Endodermal cell (in vitro differentiated cells): ENCODE data around the gene RASSF9. TPM values are rescaled to one million over a fixed set of nuclear protein-coding genes. Genes with fewer than 3 reads are reported as not detected.

Experiments
- DNase-seq: peaks from one replicate; pipeline ENCODE4 v3.0.0-alpha.2; 2017
- H3K27ac ChIP-seq: 2 replicates; pipeline ENCODE4 v1.5.1; 2013; ENCODE audit warnings: mild to moderate bottlenecking, low read depth, low read length, moderate library complexity
- H3K27me3 ChIP-seq: 2 replicates; pipeline ENCODE4 v1.6.1; 2013; ENCODE audit warnings: mild to moderate bottlenecking, low read length, moderate library complexity; ENCODE audit not compliant: insufficient read depth, control insufficient read depth, poor library complexity, severe bottlenecking
- H3K36me3 ChIP-seq: 2 replicates; pipeline ENCODE4 v1.7.0; 2013; ENCODE audit warnings: mild to moderate bottlenecking, low read length, moderate library complexity; ENCODE audit not compliant: control insufficient read depth, insufficient read depth
- H3K4me1 ChIP-seq: one replicate; pipeline ENCODE4 v1.7.0; 2013; ENCODE audit warnings: low read length; ENCODE audit not compliant: control insufficient read depth, insufficient read depth
- H3K4me3 ChIP-seq: 2 replicates; pipeline ENCODE4 v1.5.1; 2013; ENCODE audit warnings: mild to moderate bottlenecking, low read length, moderate library complexity
- H3K9ac ChIP-seq: 2 replicates; pipeline ENCODE4 v1.6.1; 2013; ENCODE audit warnings: mild to moderate bottlenecking, low read length, moderate library complexity; ENCODE audit not compliant: poor library complexity, severe bottlenecking; ENCODE audit errors: extremely low read depth
- H3K9me3 ChIP-seq: 2 replicates; pipeline ENCODE4 v1.6.1; 2013; ENCODE audit warnings: mild to moderate bottlenecking, low read length, moderate library complexity; ENCODE audit not compliant: control insufficient read depth
- H3K27ac Mint-ChIP-seq: 2 replicates; pipeline ENCODE4 v1.8.0; 2020; ENCODE audit warnings: mixed read lengths
- H3K27me3 Mint-ChIP-seq: 2 replicates; pipeline ENCODE4 v1.8.0; 2021; ENCODE audit warnings: mild to moderate bottlenecking, mixed read lengths; ENCODE audit not compliant: insufficient read depth
- H3K36me3 Mint-ChIP-seq: 2 replicates; pipeline ENCODE4 v1.8.0; 2020; ENCODE audit warnings: low read depth, mixed read lengths
- H3K4me1 Mint-ChIP-seq: 2 replicates; pipeline ENCODE4 v1.8.0; 2020; ENCODE audit warnings: mixed read lengths
- H3K4me3 Mint-ChIP-seq: 2 replicates; pipeline ENCODE4 v1.8.0; 2020; ENCODE audit warnings: mild to moderate bottlenecking, moderate library complexity, mixed read lengths
- H3K9me3 Mint-ChIP-seq: 2 replicates; pipeline ENCODE4 v1.8.0; 2020; ENCODE audit warnings: mild to moderate bottlenecking, mixed read lengths
- WGBS, 2 experiments: methylation state at CpG; one replicate each; pipeline versions ENCODE4 v1.1.5 to v1.1.7; 2013; ENCODE audit warnings: missing lambda C conversion rate in 2 of 2, mixed read lengths in 1 of 2; ENCODE audit not compliant: insufficient coverage in 1 of 2, insufficient read length in 1 of 2; 5-methylcytosine and 5-hydroxymethylcytosine counted together
- total RNA-seq, 2 donors: library from RNA; stranded (reverse); fragmentation: NEBNext Ultra II Directional in 1 of 2; extraction: Animal tissue kit (Norgen Biotek cat#: 25700) in 1 of 2; gene quantifications; 2 replicates in 1 of 2; 3 replicates in 1 of 2; pipeline ENCODE4 v1.2.1, GENCODE V29; 2021
- TF ChIP-seq, protein P1 (sequence below): fragments of 200-600 bp; sonication (generic); conservative IDR thresholded peaks from 2 replicates; pipeline ENCODE4 v1.5.0; 2021; ENCODE audit warnings: antibody characterized with exemption, mild to moderate bottlenecking

Gene RASSF9
- total RNA-seq, 2 donors from 2014 or later = 0.99 to 1.0 TPM

DNA sequence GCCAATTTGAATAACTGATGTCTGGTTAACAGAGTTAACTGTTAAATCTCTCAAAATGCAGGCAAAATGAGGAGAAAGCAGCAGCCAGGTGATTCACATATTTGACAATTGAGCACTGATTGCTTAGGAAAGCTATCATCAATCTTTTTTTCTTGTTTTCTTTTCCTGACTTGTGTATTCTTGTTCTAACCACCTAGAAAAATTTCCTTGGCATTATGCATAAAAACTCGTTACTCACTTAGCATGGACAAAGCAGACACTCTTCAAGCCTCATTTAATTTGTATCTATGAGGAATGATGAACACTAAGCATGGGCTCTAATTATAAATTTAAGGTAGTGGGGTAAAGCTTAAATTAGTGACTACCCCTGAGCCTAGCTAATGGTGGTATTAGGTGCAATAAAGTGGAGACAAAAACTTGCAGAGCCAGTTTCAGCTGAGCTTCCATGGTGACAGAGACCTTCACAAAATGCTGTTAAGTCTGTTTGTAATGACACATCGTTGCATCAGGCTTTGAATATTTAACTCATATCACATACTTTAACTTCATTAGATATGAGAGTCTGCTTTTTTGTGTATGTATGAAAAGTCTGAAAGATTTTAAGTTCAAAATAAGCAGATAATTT is 52.0 kb downstream of the RASSF9 start:
- WGBS, 2 experiments = 87% methylated on average over 2 of the region's 2 CpGs; no CpG with 5 or more reads in 1 of the 2 experiments
- no peak for DNase-seq
- Histone ChIP-seq H3K9ac (no peak overlapping the region), H3K4me3 (no peak overlapping the region), H3K9me3 (peaks cover 5% of the 10 kb centered on the region), H3K27me3 (no peaks in the 10 kb centered on the region), H3K36me3 (no peaks in the 10 kb centered on the region), H3K4me1 (no peaks in the 10 kb centered on the region), H3K27ac (no peak overlapping the region)
- peaks cover 11% of the 10 kb centered on the region for H3K9me3 Mint-ChIP-seq
- H3K27me3 Mint-ChIP-seq = no peaks in the 10 kb centered on the region
- no peaks in the 10 kb centered on the region for H3K36me3 Mint-ChIP-seq
- TF ChIP-seq, protein P1, sequence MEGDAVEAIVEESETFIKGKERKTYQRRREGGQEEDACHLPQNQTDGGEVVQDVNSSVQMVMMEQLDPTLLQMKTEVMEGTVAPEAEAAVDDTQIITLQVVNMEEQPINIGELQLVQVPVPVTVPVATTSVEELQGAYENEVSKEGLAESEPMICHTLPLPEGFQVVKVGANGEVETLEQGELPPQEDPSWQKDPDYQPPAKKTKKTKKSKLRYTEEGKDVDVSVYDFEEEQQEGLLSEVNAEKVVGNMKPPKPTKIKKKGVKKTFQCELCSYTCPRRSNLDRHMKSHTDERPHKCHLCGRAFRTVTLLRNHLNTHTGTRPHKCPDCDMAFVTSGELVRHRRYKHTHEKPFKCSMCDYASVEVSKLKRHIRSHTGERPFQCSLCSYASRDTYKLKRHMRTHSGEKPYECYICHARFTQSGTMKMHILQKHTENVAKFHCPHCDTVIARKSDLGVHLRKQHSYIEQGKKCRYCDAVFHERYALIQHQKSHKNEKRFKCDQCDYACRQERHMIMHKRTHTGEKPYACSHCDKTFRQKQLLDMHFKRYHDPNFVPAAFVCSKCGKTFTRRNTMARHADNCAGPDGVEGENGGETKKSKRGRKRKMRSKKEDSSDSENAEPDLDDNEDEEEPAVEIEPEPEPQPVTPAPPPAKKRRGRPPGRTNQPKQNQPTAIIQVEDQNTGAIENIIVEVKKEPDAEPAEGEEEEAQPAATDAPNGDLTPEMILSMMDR = no peak
- no peak overlapping the region for H3K27ac Mint-ChIP-seq
- H3K4me1 Mint-ChIP-seq = peaks cover 10% of the 10 kb centered on the region
- H3K4me3 Mint-ChIP-seq = no peak overlapping the region

DNA sequence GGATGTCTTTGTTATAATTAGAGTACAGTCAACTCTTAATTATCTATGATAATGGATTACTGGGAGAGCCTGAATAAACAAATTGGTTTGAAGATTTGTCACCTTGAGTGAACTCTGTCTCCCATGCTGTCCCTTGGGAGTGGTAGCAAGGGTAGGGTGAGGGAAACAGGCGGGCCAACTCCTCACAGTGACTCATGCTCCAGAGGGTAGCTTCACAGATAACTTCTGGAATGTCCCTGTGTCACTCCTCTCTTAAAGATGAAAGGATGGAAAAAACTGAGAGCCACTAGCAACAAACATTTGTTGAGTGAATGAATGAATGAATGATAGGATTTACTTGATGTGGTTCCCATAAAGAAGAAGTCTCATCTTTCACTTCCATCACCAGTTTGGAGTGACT is 53.5 kb downstream of the RASSF9 start:
- no peak overlapping the region for H3K9ac ChIP-seq
- no peaks in the 10 kb centered on the region for H3K4me1 ChIP-seq
- Mint-ChIP-seq H3K9me3 (peaks cover 11% of the 10 kb centered on the region), H3K36me3 (no peaks in the 10 kb centered on the region), H3K27ac (no peak overlapping the region), H3K4me1 (peaks cover 15% of the 10 kb centered on the region), H3K27me3 (no peaks in the 10 kb centered on the region), H3K4me3 (no peak overlapping the region)
- H3K4me3 ChIP-seq = no peak overlapping the region
- H3K27ac ChIP-seq = no peak overlapping the region
- WGBS, 2 experiments = 100% methylated on average over 1 of the region's 1 CpG; no CpG with 5 or more reads in 1 of the 2 experiments
- H3K36me3 ChIP-seq = no peaks in the 10 kb centered on the region
- DNase-seq = no peak
- H3K9me3 ChIP-seq = peaks cover 5% of the 10 kb centered on the region
- no peaks in the 10 kb centered on the region for H3K27me3 ChIP-seq
- TF ChIP-seq, protein P1 = no peak

DNA sequence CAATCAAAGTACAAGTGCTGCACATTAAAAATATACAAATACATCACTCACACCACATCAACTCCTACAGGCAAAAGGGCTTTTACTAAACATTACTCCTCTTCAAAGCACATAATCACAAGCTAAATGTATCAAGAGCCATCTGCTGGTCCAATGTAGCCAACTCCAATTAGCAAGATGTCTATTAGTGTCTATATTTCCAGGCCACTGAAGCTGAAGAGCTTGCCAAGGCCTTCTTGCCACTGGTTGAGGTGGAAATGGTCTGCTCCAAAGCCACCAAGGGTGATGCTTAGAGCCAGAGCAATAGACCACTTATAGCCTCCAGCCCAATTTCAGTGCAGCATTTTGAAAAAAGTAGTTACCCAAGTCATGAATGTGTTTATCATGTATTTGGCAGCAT is 54.4 kb downstream of the RASSF9 start:
- Mint-ChIP-seq H3K27ac (no peak overlapping the region), H3K9me3 (peaks cover 10% of the 10 kb centered on the region), H3K4me3 (no peak overlapping the region), H3K4me1 (peaks cover 15% of the 10 kb centered on the region), H3K36me3 (no peaks in the 10 kb centered on the region), H3K27me3 (no peaks in the 10 kb centered on the region)
- Histone ChIP-seq H3K27ac (no peak overlapping the region), H3K4me3 (no peak overlapping the region), H3K9me3 (peaks cover 5% of the 10 kb centered on the region), H3K27me3 (no peaks in the 10 kb centered on the region), H3K36me3 (no peaks in the 10 kb centered on the region), H3K4me1 (no peaks in the 10 kb centered on the region), H3K9ac (no peak overlapping the region)
- DNase-seq = no peak
- TF ChIP-seq, protein P1 = no peak
